ENCODE data around the gene LZTR1. TPM values are rescaled to one million over a fixed set of nuclear protein-coding genes. Genes with fewer than 3 reads are reported as not detected.

LZTR1 gene
- total and polyA plus RNA-seq, 2 experiments from 2014 or later: 9.2 to 39.9 TPM

GRCh38 chr22:21042978-21043859 is 61.1 kb downstream of the LZTR1 start:
- Histone ChIP-seq H3K4me1 (ENCODE audit: insufficient read depth) (no peaks in the 10 kb centered on the region), H3F3A (replicated peaks; ENCODE audit: low read depth) (0 out of 2 replicates have a peak, but pooled peaks cover 4% of the 10 kb centered on the region), H3K4me3 (no peak overlapping the region), H3K27ac (ENCODE audit: low read depth) (no peak overlapping the region), H3K36me3 (ENCODE audit: insufficient read depth) (no peaks in the 10 kb centered on the region), H3K4me2 (no peak overlapping the region), H3K9me2 (ENCODE audit: insufficient read depth) (no peaks in the 10 kb centered on the region), H2AFZ (no peak overlapping the region), H3K27me3 (ENCODE audit: insufficient read depth) (no peaks in the 10 kb centered on the region), H4K20me1 (replicated peaks; ENCODE audit: insufficient read depth) (no peaks in the 10 kb centered on the region), H3K79me2 (replicated peaks; ENCODE audit: insufficient read depth) (no peaks in the 10 kb centered on the region)
- Mint-ChIP-seq H3K27me3 (ENCODE audit: insufficient read depth, low read depth, poor library complexity) (peaks cover 12% of the 10 kb centered on the region), H3K36me3 (ENCODE audit: low read depth) (no peaks in the 10 kb centered on the region), H3K9me3 (no peaks in the 10 kb centered on the region), H3K4me3 (no peak overlapping the region), H3K27ac (no peak overlapping the region), H3K4me1 (peaks cover 15% of the 10 kb centered on the region)
- no peak for DNase-seq (ENCODE audit: low spot score)
- no peak for TF ChIP-seq POLR2AphosphoS5 (IDR thresholded peaks at IDR 0.05; ENCODE audit: low read depth)
- TF ChIP-seq, protein P1, sequence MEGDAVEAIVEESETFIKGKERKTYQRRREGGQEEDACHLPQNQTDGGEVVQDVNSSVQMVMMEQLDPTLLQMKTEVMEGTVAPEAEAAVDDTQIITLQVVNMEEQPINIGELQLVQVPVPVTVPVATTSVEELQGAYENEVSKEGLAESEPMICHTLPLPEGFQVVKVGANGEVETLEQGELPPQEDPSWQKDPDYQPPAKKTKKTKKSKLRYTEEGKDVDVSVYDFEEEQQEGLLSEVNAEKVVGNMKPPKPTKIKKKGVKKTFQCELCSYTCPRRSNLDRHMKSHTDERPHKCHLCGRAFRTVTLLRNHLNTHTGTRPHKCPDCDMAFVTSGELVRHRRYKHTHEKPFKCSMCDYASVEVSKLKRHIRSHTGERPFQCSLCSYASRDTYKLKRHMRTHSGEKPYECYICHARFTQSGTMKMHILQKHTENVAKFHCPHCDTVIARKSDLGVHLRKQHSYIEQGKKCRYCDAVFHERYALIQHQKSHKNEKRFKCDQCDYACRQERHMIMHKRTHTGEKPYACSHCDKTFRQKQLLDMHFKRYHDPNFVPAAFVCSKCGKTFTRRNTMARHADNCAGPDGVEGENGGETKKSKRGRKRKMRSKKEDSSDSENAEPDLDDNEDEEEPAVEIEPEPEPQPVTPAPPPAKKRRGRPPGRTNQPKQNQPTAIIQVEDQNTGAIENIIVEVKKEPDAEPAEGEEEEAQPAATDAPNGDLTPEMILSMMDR (conservative IDR thresholded peaks at IDR 0.05; ENCODE audit: low read depth in 2 of 2): no peak
- no peak for TF ChIP-seq REST (IDR thresholded peaks at IDR 0.05; ENCODE audit: unreplicated experiment)
- TF ChIP-seq EZH2 (IDR thresholded peaks at IDR 0.05; ENCODE audit: low read depth, unreplicated experiment): no peak
- TF ChIP-seq ZNF114 (CRISPR knock-in tag; IDR thresholded peaks at IDR 0.05): no peak
- no peak for TF ChIP-seq ZNF331 (CRISPR knock-in tag; IDR thresholded peaks at IDR 0.05; ENCODE audit: low read depth)
- ATAC-seq: no peak

DNA sequence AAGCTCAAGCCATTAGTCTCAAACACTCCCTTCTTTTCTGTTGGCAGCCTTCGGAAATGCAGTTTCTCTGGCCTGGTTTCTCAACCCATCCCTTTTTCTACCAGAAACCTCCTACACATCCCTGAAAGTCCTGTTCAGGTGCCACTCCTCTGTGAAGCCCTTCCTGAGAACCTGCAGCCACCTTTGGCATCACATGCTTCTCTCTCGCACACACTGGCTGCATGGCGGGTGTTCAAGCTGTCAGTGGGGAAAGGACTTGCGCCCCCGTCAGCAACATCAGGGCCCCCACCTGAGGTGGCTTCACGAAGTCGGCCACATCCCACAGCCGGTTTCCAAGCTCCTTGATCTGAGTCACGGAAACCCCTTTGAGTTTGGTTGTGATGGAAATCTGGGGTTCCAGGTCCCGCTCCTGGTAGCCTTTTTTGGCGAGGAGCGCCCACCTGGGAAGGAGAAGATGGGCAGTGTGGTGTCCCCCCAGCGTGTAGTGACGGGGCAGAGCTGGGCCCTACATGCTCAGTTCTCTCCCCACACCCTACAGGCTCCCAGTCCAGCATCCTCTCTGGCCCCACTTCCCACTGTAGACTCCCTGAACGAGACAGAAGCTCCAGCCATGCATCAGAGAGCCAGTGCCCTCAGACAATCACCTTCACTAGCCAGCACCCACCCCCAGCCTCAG is 61.9 kb downstream of the LZTR1 start:
- DNase-seq (ENCODE audit: low spot score) (no peak), ATAC-seq (no peak)
- H3K36me3 ChIP-seq (ENCODE audit: insufficient read depth): no peaks in the 10 kb centered on the region
- no peaks in the 10 kb centered on the region for H3K27me3 ChIP-seq (ENCODE audit: insufficient read depth)
- no peaks in the 10 kb centered on the region for H3K79me2 ChIP-seq (replicated peaks; ENCODE audit: insufficient read depth)
- Mint-ChIP-seq H3K27me3 (ENCODE audit: insufficient read depth, low read depth, poor library complexity) (peaks cover 14% of the 10 kb centered on the region), H3K4me3 (no peak overlapping the region), H3K9me3 (no peaks in the 10 kb centered on the region), H3K27ac (no peak overlapping the region), H3K36me3 (ENCODE audit: low read depth) (no peaks in the 10 kb centered on the region), H3K4me1 (peaks cover 15% of the 10 kb centered on the region)
- no peak overlapping the region for H3K4me2 ChIP-seq
- 0 out of 2 replicates have a peak, but pooled peaks cover 4% of the 10 kb centered on the region for H3F3A ChIP-seq (replicated peaks; ENCODE audit: low read depth)
- H2AFZ ChIP-seq: no peak overlapping the region
- no peak overlapping the region for H3K27ac ChIP-seq (ENCODE audit: low read depth)
- no peaks in the 10 kb centered on the region for H4K20me1 ChIP-seq (replicated peaks; ENCODE audit: insufficient read depth)
- H3K9me2 ChIP-seq (ENCODE audit: insufficient read depth): no peaks in the 10 kb centered on the region
- no peaks in the 10 kb centered on the region for H3K4me1 ChIP-seq (ENCODE audit: insufficient read depth)
- no peak overlapping the region for H3K4me3 ChIP-seq
- TF ChIP-seq ZNF114 (CRISPR knock-in tag; IDR thresholded peaks at IDR 0.05) (no peak), REST (IDR thresholded peaks at IDR 0.05; ENCODE audit: unreplicated experiment) (no peak), STAT1 (IDR thresholded peaks at IDR 0.05; ENCODE audit: unreplicated experiment) (no peak), JUNB (IDR thresholded peaks at IDR 0.05; ENCODE audit: unreplicated experiment) (no peak), ETS1 (IDR thresholded peaks at IDR 0.05) (no peak)
- TF ChIP-seq, protein P1 (conservative IDR thresholded peaks at IDR 0.05; ENCODE audit: low read depth in 2 of 2): no peak
